DOHH2 (cell line): ENCODE measurements around the gene EMILIN3.

Experiments used
- H3F3A ChIP-seq: fragments of 200-600 bp; sonication (generic), shearing (Covaris generic); 2 replicates; pipeline ENCODE4 v1.6.0; 2016; ENCODE audit warnings: antibody characterized with exemption, mild to moderate bottlenecking; ENCODE audit not compliant: control insufficient read depth, insufficient read depth
- H3K27ac ChIP-seq: fragments of 200-600 bp; sonication (generic); 2 replicates; pipeline ENCODE4 v1.5.1; 2014; ENCODE audit warnings: low read depth, mild to moderate bottlenecking, low read length, moderate library complexity
- H3K27me3 ChIP-seq: fragments of 200-600 bp; sonication (generic); 2 replicates; pipeline ENCODE4 v1.6.1; 2014; ENCODE audit warnings: mild to moderate bottlenecking, low read length, mixed read lengths; ENCODE audit not compliant: control insufficient read depth
- H3K36me3 ChIP-seq: fragments of 200-600 bp; sonication (generic); 2 replicates; pipeline ENCODE4 v1.6.1; 2014; ENCODE audit warnings: mild to moderate bottlenecking, low read length, moderate library complexity, mixed read lengths; ENCODE audit not compliant: control insufficient read depth
- H3K4me1 ChIP-seq: fragments of 200-600 bp; sonication (generic); 2 replicates; pipeline ENCODE4 v1.6.1; 2014; ENCODE audit warnings: mild to moderate bottlenecking, low read length, mixed read lengths; ENCODE audit not compliant: control insufficient read depth
- H3K4me2 ChIP-seq: fragments of 200-600 bp; sonication (generic); 2 replicates; pipeline ENCODE4 v1.6.0; 2014; ENCODE audit warnings: mild to moderate bottlenecking, low read length, moderate library complexity
- H3K4me3 ChIP-seq: fragments of 200-600 bp; sonication (generic); 2 replicates; pipeline ENCODE4 v1.5.1; 2014; ENCODE audit warnings: mild to moderate bottlenecking, low read length, mixed read lengths
- H3K79me2 ChIP-seq: fragments of 200-600 bp; sonication (generic); 2 replicates; pipeline ENCODE4 v1.6.1; 2014; ENCODE audit warnings: mild to moderate bottlenecking, low read length, mixed read lengths; ENCODE audit not compliant: control insufficient read depth
- H3K9me2 ChIP-seq: fragments of 200-600 bp; sonication (generic); replicated peaks from 2 replicates; pipeline ENCODE4 v1.6.1; 2014; ENCODE audit warnings: mild to moderate bottlenecking, low read length, mixed read lengths; ENCODE audit not compliant: control insufficient read depth
- H3K9me3 ChIP-seq: fragments of 200-600 bp; sonication (generic); 2 replicates; pipeline ENCODE4 v1.6.1; 2014; ENCODE audit warnings: antibody characterized with exemption, low read length, mixed read lengths; ENCODE audit not compliant: control insufficient read depth, insufficient read depth
- H4K20me1 ChIP-seq: fragments of 200-600 bp; sonication (generic); 2 replicates; pipeline ENCODE4 v1.6.0; 2014; ENCODE audit warnings: low read depth, mild to moderate bottlenecking, antibody characterized with exemption, low read length, moderate library complexity; ENCODE audit not compliant: control insufficient read depth, insufficient read depth
- EZH2phosphoT487 ChIP-seq: fragments of 200-600 bp; sonication (generic); IDR thresholded peaks from 2 replicates; pipeline ENCODE4 v1.6.1; 2017; ENCODE audit warnings: borderline replicate concordance, mild to moderate bottlenecking, antibody characterized with exemption, low read length, moderate library complexity, mixed read lengths
- TF ChIP-seq, protein P1 (sequence below): fragments of 200-600 bp; sonication (generic); IDR thresholded peaks from one replicate; pipeline ENCODE4 v1.5.1; 2014; ENCODE audit warnings: antibody characterized with exemption, mild to moderate bottlenecking, low read depth, low read length; ENCODE audit not compliant: poor library complexity, severe bottlenecking

Gene EMILIN3

DNA sequence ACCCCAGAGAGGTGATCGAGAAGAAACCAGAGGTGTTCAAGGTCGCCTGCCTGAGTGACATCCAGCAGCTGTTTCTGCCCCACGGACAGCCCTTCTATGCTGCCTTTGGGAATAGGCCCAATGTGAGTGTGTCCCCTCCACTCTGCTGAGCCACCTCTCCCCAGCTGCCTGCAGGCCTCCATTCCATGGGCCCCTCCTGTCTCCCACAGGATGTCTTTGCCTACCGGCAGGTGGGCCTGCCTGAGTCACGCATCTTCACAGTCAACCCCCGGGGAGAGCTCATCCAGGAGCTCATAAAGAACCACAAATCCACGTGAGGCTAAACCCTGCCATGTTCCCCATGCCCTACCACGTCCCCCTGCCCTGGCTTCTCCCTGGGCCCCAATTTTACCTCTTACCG, 8.4 kb downstream of the EMILIN3 start:
- H3K4me2 ChIP-seq, result no peak overlapping the region
- H3K4me1 ChIP-seq, result no peaks in the 10 kb centered on the region
- no peaks in the 10 kb centered on the region for H4K20me1 ChIP-seq
- no peaks in the 10 kb centered on the region for H3K36me3 ChIP-seq
- H3K9me3 ChIP-seq, result no peaks in the 10 kb centered on the region
- no peaks in the 10 kb centered on the region for H3K79me2 ChIP-seq
- no peaks in the 10 kb centered on the region for H3F3A ChIP-seq
- no peak overlapping the region for H3K27ac ChIP-seq
- no peak overlapping the region for H3K4me3 ChIP-seq
- H3K9me2 ChIP-seq, result no peaks in the 10 kb centered on the region
- TF ChIP-seq, protein P1, sequence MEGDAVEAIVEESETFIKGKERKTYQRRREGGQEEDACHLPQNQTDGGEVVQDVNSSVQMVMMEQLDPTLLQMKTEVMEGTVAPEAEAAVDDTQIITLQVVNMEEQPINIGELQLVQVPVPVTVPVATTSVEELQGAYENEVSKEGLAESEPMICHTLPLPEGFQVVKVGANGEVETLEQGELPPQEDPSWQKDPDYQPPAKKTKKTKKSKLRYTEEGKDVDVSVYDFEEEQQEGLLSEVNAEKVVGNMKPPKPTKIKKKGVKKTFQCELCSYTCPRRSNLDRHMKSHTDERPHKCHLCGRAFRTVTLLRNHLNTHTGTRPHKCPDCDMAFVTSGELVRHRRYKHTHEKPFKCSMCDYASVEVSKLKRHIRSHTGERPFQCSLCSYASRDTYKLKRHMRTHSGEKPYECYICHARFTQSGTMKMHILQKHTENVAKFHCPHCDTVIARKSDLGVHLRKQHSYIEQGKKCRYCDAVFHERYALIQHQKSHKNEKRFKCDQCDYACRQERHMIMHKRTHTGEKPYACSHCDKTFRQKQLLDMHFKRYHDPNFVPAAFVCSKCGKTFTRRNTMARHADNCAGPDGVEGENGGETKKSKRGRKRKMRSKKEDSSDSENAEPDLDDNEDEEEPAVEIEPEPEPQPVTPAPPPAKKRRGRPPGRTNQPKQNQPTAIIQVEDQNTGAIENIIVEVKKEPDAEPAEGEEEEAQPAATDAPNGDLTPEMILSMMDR, result no peak
- TF ChIP-seq EZH2phosphoT487, result no peak
- H3K27me3 ChIP-seq, result no peaks in the 10 kb centered on the region

- Histone ChIP-seq H3K4me3 (no peak overlapping the region), H3K36me3 (no peaks in the 10 kb centered on the region), H3K9me3 (no peaks in the 10 kb centered on the region), H3F3A (no peaks in the 10 kb centered on the region), H3K9me2 (no peaks in the 10 kb centered on the region), H3K4me1 (no peaks in the 10 kb centered on the region), H3K27ac (no peak overlapping the region), H3K27me3 (no peaks in the 10 kb centered on the region), H4K20me1 (no peaks in the 10 kb centered on the region), H3K4me2 (no peak overlapping the region), H3K79me2 (no peaks in the 10 kb centered on the region)
- TF ChIP-seq EZH2phosphoT487, result no peak
- TF ChIP-seq, protein P1, result no peak
These were observed 9.0 kb downstream of the EMILIN3 start for GRCh38 chr20:41357424-41358163.

- Histone ChIP-seq H3K27ac (no peak overlapping the region), H3K9me2 (no peaks in the 10 kb centered on the region), H3K79me2 (no peaks in the 10 kb centered on the region), H3K27me3 (no peaks in the 10 kb centered on the region), H3K36me3 (no peaks in the 10 kb centered on the region), H4K20me1 (no peaks in the 10 kb centered on the region), H3K4me1 (no peaks in the 10 kb centered on the region), H3K4me2 (no peak overlapping the region), H3F3A (no peaks in the 10 kb centered on the region), H3K4me3 (no peak overlapping the region), H3K9me3 (no peaks in the 10 kb centered on the region)
- TF ChIP-seq, protein P1, result no peak
- TF ChIP-seq EZH2phosphoT487, result no peak
These were observed 9.7 kb downstream of the EMILIN3 start for GRCh38 chr20:41356951-41357350.
